Activated T-cell treated with anti-CD3 and anti-CD28 coated beads, Interleukin-2, amount 50 U/mL, for 72 hours (primary cell): Measurements from ENCODE around the gene SOD2. TPM values are rescaled to one million over a fixed set of nuclear protein-coding genes. Genes with fewer than 3 reads are reported as not detected.
"Not testable (repeated sequence)": the region's sequence is repeated elsewhere in the genome, so short reads cannot be mapped to it uniquely, and the experiment has no call there.

ENCODE experiments used
- ATAC-seq, 2 donors: fragments of 150-1000 bp; cut with Tn5 transposase; replicated peaks in 1 of 2; 2 replicates each; pipeline ENCODE4 v1.10.0; 2021; ENCODE audit warnings: moderate library complexity in 2 of 2, mild to moderate bottlenecking in 1 of 2
- DNase-seq, 2 donors: peaks; one replicate each; pipeline ENCODE4 v3.0.0; 2021 to 2022; ENCODE audit warnings: mixed read lengths in 1 of 2
- H3K27ac Mint-ChIP-seq: one replicate; pipeline ENCODE4 v1.8.0; 2022; ENCODE audit warnings: mild to moderate bottlenecking, moderate library complexity, mixed read lengths
- H3K27me3 Mint-ChIP-seq: one replicate; pipeline ENCODE4 v1.8.0; 2022; ENCODE audit warnings: low read depth, mixed read lengths
- H3K36me3 Mint-ChIP-seq, 2 donors: one replicate each; pipeline ENCODE4 v1.8.0; 2022; ENCODE audit warnings: mixed read lengths in 2 of 2, mild to moderate bottlenecking in 1 of 2; ENCODE audit not compliant: insufficient read depth in 2 of 2
- H3K4me1 Mint-ChIP-seq: one replicate; pipeline ENCODE4 v1.8.0; 2022; ENCODE audit warnings: low read depth, mixed read lengths
- H3K4me3 Mint-ChIP-seq, 2 donors: one replicate each; pipeline ENCODE4 v1.8.0; 2022; ENCODE audit warnings: mild to moderate bottlenecking in 2 of 2, mixed read lengths in 2 of 2, moderate library complexity in 2 of 2
- H3K9me3 Mint-ChIP-seq, 2 donors: one replicate each; pipeline ENCODE4 v1.8.0; 2022; ENCODE audit warnings: mixed read lengths in 2 of 2
- total RNA-seq, 2 donors: library from RNA; stranded (reverse); gene quantifications; one replicate each; pipeline ENCODE4 v1.2.3, GENCODE V29; 2022

Gene SOD2
- total RNA-seq, 2 donors from 2014 or later: 66.8 to 75.9 TPM

DNA sequence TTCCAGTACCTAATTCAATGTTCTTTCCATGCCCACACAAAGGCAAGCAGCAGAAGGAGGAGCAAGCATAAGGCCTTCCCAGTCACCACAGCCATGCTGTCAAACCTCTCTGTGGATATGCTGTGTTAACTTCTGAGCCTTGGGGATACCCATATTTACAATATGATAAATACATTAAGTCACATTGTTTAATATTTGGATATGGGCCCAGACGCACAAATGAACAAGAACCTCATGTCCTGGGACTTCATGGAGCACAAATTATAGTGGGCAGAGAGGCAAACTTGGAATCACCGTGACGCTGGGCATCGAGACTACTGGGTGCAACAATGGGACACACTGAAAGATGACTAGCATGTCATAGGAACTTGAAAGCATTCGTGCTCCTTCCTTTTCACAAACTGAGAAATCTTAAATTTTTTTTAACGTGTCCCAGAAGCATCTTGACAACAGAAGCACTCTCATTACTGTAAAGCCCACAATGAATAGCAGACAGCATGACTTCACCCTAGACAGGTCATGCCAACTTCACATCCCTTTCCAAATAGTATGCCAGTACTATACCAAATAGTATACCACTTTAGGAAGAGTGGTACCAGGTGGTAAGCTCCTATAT lies 16.0 kb downstream of the SOD2 start:
- Mint-ChIP-seq H3K9me3 (peaks cover 0 to 2% of the 10 kb centered on the region in 2 donors), H3K36me3 (peaks cover 6% of the 10 kb centered on the region in 2 donors), H3K4me1 (peaks cover 19% of the 10 kb centered on the region), H3K4me3 (no peak overlapping the region), H3K27ac (no peak overlapping the region), H3K27me3 (no peaks in the 10 kb centered on the region)
- DNase-seq (no peak), ATAC-seq (no peak)

GRCh38 chr6:159676236-159676635 lies 16.8 kb downstream of the SOD2 start:
- not testable (repeated sequence) for ATAC-seq, H3K9me3 Mint-ChIP-seq, H3K27ac Mint-ChIP-seq, H3K4me3 Mint-ChIP-seq, H3K27me3 Mint-ChIP-seq, DNase-seq
- Mint-ChIP-seq H3K4me1 (peaks cover 19% of the 10 kb centered on the region), H3K36me3 (peaks cover 9 to 11% of the 10 kb centered on the region in 2 donors)

DNA sequence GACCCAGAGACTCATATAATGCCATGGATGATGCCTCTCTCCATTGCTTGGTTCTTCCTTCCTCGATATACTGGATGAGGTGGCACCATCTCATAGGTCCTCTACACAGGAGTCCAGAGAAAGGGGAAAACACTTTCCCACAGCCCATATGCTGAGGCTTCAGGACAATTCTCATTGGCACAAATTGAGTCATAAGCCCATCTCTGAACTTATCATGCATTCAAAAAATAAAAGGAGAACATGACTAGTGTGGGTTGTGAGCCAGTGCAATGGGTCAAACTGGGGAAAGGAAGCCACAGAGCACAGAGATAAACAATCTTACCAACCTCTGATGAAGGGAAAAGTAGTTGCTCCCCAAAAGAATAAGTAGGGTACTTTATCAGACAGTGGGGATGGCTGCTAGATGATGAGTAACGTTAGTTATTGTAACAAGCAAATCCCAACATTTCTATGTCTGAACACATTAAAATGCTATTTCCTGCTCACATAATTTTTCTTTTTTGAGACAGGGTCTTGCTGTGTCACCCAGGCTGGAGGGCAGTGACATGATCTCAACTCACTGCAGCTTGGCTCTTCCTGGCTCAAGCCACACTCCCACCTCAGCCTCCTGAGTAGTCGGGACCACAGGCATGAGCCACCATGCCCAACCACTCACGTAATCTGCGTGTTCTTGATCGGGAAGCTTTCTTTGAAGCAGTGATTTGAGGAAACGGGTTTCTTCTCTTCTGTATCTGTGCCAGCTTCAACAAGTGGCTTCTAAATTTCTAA lies 27.0 kb downstream of the SOD2 start:
- ATAC-seq: no peak
- H3K4me3 Mint-ChIP-seq: no peak overlapping the region
- H3K9me3 Mint-ChIP-seq: peaks cover 5 to 8% of the 10 kb centered on the region in 2 donors
- no peak for DNase-seq
- no peaks in the 10 kb centered on the region for H3K27me3 Mint-ChIP-seq
- H3K36me3 Mint-ChIP-seq: peaks cover 1 to 4% of the 10 kb centered on the region in 2 donors
- no peaks in the 10 kb centered on the region for H3K4me1 Mint-ChIP-seq
- no peak overlapping the region for H3K27ac Mint-ChIP-seq

- H3K27me3 Mint-ChIP-seq, H3K36me3 Mint-ChIP-seq, DNase-seq, H3K4me3 Mint-ChIP-seq, ATAC-seq, H3K4me1 Mint-ChIP-seq, H3K27ac Mint-ChIP-seq, H3K9me3 Mint-ChIP-seq: not testable (repeated sequence)
Measured at GRCh38 chr6:159663368-159663889, 29.6 kb downstream of the SOD2 start.

DNA sequence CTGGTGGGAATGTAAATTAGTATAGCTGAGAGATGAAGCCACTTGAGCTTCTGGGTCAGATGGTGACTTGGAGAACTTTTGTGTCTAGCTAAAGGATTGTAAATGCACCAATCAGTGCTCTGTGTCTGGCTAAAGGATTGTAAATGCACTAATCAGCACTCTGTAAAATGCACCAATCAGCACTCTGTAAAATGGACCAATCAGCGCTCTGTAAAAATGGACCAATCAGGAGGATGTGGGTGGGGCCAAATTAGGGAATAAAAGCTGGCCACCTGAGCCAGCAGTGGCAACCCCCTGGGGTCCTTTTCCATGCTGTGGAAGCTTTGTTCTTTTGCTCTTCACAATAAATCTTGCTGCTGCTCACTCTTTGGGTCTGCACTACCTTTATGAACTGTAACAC lies 31.1 kb downstream of the SOD2 start:
- ATAC-seq, H3K4me1 Mint-ChIP-seq, H3K4me3 Mint-ChIP-seq, H3K27me3 Mint-ChIP-seq, H3K9me3 Mint-ChIP-seq, H3K27ac Mint-ChIP-seq, H3K36me3 Mint-ChIP-seq, DNase-seq: not testable (repeated sequence)

GRCh38 chr6:159655409-159655988 lies 37.5 kb downstream of the SOD2 start:
- no peak for DNase-seq
- no peaks in the 10 kb centered on the region for H3K9me3 Mint-ChIP-seq
- H3K36me3 Mint-ChIP-seq: peaks cover 0 to 3% of the 10 kb centered on the region in 2 donors
- H3K4me1 Mint-ChIP-seq: no peaks in the 10 kb centered on the region
- H3K27me3 Mint-ChIP-seq: no peaks in the 10 kb centered on the region
- H3K27ac Mint-ChIP-seq: no peak overlapping the region
- no peak overlapping the region for H3K4me3 Mint-ChIP-seq
- no peak for ATAC-seq

DNA sequence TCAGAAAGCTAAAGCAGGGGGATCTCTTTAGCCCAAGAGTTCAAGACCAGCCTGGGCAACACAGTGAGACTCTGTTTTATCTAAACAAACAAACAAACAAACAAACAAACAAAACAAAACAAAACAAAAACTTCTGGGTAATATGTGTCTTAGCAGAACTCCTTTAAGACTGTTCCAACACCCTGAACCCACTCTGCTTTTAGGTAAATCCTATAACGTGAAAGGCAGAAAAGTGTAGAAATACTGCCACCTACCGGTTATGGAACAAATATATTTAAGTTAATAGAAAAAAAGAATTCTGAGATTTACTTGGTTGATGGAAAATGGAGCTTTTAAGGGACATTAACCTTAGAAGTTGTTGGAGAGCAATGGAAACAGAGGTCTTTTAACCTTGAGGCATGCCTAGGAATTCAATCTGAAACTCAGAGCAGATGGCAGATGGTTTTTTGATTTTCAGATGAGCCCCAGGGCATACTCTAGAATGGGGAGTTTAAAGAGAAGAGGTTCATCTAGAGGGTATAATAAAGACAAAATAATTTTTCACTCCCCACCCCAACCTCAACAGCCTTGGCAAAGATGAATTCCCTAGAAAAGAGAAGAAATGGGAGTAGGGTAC lies 38.5 kb downstream of the SOD2 start:
- DNase-seq (peak in 1 of 2 donors; percentile 6), ATAC-seq (no peak)
- H3K4me1 Mint-ChIP-seq: no peaks in the 10 kb centered on the region
- H3K27me3 Mint-ChIP-seq: no peaks in the 10 kb centered on the region
- no peaks in the 10 kb centered on the region for H3K9me3 Mint-ChIP-seq
- H3K4me3 Mint-ChIP-seq: no peak overlapping the region
- no peak overlapping the region for H3K27ac Mint-ChIP-seq
- H3K36me3 Mint-ChIP-seq: no peaks in the 10 kb centered on the region

GRCh38 chr6:159650314-159650713 lies 42.7 kb downstream of the SOD2 start:
- ATAC-seq: no peak
- no peak overlapping the region for H3K4me3 Mint-ChIP-seq
- H3K4me1 Mint-ChIP-seq: no peaks in the 10 kb centered on the region
- no peaks in the 10 kb centered on the region for H3K27me3 Mint-ChIP-seq
- no peak overlapping the region for H3K27ac Mint-ChIP-seq
- no peaks in the 10 kb centered on the region for H3K36me3 Mint-ChIP-seq
- H3K9me3 Mint-ChIP-seq: no peaks in the 10 kb centered on the region
- DNase-seq: no peak

DNA sequence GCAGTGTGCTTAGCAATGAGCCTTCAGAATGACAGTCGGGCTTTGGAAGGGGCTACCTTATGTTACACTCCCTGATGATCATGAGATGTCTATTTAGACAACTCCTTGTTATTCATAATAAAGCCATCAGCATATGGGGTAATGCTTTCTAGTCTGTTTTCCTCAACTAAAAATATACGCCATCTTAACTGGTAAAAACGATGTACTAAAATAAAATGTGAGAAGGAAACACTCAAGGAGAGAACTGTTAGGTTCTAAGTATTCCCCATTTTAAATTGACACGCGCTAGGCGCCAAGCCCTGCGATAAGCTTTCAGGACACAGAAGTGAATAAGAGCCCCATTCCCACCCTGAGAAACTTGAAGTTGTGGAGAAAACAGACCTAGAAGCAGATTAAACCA lies 43.6 kb downstream of the SOD2 start:
- Mint-ChIP-seq H3K27ac (no peak overlapping the region), H3K27me3 (no peaks in the 10 kb centered on the region), H3K4me1 (no peaks in the 10 kb centered on the region), H3K36me3 (no peaks in the 10 kb centered on the region), H3K4me3 (no peak overlapping the region), H3K9me3 (no peaks in the 10 kb centered on the region)
- DNase-seq (no peak), ATAC-seq (no peak)

GRCh38 chr6:159646733-159647132 lies 46.3 kb downstream of the SOD2 start:
- H3K36me3 Mint-ChIP-seq: no peaks in the 10 kb centered on the region
- no peak overlapping the region for H3K4me3 Mint-ChIP-seq
- H3K9me3 Mint-ChIP-seq: peaks cover 0 to 1% of the 10 kb centered on the region in 2 donors
- DNase-seq: no peak
- ATAC-seq: peak in 1 of 2 donors; percentile 17
- H3K4me1 Mint-ChIP-seq: no peaks in the 10 kb centered on the region
- H3K27ac Mint-ChIP-seq: peak overlapping the region; percentile 41
- H3K27me3 Mint-ChIP-seq: no peaks in the 10 kb centered on the region

DNA sequence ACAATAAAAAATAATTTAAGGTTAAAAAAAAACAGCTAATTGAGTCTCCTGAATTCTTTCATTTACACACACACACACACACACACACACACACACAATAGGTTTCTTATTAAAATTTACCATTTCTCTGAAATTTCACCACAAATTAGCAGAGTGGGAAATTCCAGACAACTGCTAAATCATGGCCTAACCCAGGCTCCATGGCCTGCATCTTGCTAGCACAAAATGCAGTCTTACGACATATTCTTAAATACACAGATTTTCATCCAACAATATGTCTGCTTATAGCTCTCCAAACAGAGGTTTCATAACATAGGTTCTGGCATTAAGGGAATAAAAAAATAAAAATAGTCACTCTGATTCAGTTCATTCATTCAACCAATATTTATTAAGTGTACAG lies 46.9 kb downstream of the SOD2 start:
- Mint-ChIP-seq H3K4me3 (no peak overlapping the region), H3K9me3 (peaks cover 0 to 1% of the 10 kb centered on the region in 2 donors), H3K27me3 (no peaks in the 10 kb centered on the region), H3K4me1 (no peaks in the 10 kb centered on the region), H3K36me3 (peaks cover 1% of the 10 kb centered on the region in 2 donors), H3K27ac (no peak overlapping the region)
- DNase-seq (no peak), ATAC-seq (no peak)

DNA sequence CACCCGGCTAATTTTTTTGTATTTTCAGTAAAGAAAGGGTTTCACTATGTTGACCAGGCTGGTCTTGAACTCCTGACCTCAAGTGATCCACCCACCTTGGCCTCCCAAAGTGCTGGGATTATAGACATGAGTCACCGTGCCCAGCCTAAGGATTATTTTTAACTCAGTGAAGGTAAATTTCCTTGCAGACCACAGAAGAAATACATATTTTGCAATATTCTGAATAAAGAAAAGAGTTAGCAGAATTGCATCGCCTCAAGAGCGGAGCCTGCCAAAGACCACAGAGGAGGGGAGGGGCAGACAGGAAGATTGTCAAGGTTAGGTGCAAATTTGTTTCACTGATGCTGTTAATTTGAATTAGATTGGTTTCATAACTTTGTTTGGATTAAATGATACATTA lies 47.4 kb downstream of the SOD2 start:
- no peaks in the 10 kb centered on the region for H3K27me3 Mint-ChIP-seq
- peaks cover 1 to 2% of the 10 kb centered on the region in 2 donors for H3K36me3 Mint-ChIP-seq
- DNase-seq (no peak), ATAC-seq (no peak)
- no peak overlapping the region for H3K27ac Mint-ChIP-seq
- H3K9me3 Mint-ChIP-seq: peaks cover 0 to 1% of the 10 kb centered on the region in 2 donors
- H3K4me3 Mint-ChIP-seq: no peak overlapping the region
- no peaks in the 10 kb centered on the region for H3K4me1 Mint-ChIP-seq
